Cardiac fibroblast (primary cell): ENCODE measurements around the gene DGKE.
A peak's percentile ranks its signal among the peaks of the same experiment; 100 is the strongest.

ENCODE experiments used
- DNase-seq, 2 donors: peaks; one replicate each; pipeline versions ENCODE4 v3.0.0 to v3.0.0-alpha.2; 2010; ENCODE audit warnings: low read depth in 2 of 2
- H3K4me3 ChIP-seq, 2 donors: replicated peaks in 1 of 2; 1 replicate in 1 of 2; 2 replicates in 1 of 2; pipeline ENCODE4 v1.5.1; 2011; ENCODE audit warnings: low read depth in 2 of 2, low read length in 2 of 2, mild to moderate bottlenecking in 2 of 2, moderate library complexity in 1 of 2
- TF ChIP-seq, protein P1 (sequence below): IDR thresholded peaks from one replicate; pipeline ENCODE4 v1.5.1; 2011; ENCODE audit warnings: low read depth, mild to moderate bottlenecking, low read length, inconsistent platforms

DGKE gene

DNA sequence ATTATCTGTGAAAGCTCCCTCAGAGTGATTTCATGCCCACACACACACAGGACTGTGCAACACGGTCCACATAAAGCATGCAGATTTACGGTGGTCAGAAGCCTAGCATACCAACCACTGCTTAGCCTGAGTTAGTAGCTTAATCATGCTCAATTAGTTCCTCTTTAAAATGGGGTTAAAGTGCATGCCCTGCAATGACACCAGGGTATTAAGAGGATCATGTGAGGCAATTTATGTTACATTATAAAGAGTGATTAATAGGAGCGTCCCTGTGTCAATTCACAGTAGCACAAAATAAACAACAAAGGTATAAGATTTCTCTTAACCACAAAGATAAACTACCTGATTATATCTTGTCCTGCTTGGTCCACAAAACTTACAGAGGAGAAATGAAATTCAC is 40.0 kb upstream of the DGKE start:
- TF ChIP-seq, protein P1, sequence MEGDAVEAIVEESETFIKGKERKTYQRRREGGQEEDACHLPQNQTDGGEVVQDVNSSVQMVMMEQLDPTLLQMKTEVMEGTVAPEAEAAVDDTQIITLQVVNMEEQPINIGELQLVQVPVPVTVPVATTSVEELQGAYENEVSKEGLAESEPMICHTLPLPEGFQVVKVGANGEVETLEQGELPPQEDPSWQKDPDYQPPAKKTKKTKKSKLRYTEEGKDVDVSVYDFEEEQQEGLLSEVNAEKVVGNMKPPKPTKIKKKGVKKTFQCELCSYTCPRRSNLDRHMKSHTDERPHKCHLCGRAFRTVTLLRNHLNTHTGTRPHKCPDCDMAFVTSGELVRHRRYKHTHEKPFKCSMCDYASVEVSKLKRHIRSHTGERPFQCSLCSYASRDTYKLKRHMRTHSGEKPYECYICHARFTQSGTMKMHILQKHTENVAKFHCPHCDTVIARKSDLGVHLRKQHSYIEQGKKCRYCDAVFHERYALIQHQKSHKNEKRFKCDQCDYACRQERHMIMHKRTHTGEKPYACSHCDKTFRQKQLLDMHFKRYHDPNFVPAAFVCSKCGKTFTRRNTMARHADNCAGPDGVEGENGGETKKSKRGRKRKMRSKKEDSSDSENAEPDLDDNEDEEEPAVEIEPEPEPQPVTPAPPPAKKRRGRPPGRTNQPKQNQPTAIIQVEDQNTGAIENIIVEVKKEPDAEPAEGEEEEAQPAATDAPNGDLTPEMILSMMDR, result no peak
- no peak for DNase-seq
- no peak overlapping the region for H3K4me3 ChIP-seq

DNA sequence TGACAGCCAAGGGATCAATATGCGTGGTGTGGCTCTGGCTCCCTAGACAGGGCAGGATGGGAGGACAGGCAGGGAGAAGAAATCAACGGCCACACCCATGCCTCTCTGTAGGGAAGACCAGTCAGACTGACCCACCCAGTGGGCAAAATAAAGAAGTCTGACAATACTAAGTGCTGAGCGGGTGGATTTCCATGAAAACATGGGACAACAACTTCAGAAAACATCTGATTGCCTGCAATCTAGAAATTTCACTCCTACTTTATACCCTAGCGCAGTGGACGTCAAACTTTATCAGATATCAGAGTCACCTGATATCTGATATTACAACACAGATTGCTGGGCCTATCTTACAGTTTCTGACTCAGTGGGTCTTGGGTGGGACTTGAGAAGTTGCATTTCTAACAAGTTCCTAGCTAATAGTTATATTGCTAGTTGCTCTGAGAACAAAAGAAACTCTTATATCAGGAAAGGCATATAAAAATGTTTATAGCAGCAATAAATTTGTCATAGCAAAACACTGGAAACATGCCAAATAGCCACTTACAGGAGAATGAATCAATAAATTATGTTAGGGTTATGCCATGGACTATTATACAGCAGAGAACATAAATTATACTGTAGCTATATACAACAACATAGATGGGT is 38.6 kb upstream of the DGKE start:
- no peak overlapping the region for H3K4me3 ChIP-seq
- TF ChIP-seq, protein P1, result no peak
- no peak for DNase-seq

DNA sequence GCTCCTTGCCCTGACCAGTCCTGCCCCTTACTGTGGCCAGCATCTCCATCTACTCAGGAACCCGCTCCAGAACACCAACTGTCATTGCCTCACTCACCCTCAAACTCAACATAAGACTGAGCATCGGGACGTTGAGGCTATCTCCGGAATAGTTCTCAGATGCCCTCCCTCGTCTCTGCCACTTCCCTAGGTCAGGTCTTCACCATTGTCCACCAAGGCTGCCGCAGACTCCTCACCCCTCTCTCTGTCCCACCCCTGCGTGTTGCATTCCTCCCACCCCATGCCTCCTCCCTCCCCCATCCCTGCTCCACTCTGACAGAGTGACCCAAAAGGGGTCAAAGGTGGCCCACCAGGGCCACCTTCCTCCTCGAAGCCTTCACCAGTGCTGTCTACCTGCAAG is 37.4 kb upstream of the DGKE start:
- H3K4me3 ChIP-seq, result no peak overlapping the region
- no peak for DNase-seq
- TF ChIP-seq, protein P1, result no peak

DNA sequence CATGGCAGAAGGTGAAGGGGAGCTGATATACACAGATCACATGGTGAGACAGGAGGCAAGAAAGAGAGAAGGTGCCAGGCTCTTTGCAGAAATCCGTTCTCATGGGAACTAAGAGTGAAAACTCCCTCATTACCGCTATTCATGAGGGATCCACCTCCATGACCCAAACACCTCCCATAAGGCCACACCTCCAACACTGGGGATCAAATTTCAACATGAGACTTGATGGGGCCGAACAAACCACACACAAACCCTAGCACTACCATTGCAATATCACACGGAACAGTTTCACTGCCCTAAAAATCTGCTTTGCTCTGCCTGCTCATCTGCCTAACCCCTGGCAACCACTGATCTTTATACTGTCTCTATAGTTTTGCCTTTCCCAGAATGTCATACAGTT is 35.0 kb upstream of the DGKE start:
- no peak overlapping the region for H3K4me3 ChIP-seq
- TF ChIP-seq, protein P1, result no peak
- peak in 1 of 2 donors; percentile 20 for DNase-seq

DNA sequence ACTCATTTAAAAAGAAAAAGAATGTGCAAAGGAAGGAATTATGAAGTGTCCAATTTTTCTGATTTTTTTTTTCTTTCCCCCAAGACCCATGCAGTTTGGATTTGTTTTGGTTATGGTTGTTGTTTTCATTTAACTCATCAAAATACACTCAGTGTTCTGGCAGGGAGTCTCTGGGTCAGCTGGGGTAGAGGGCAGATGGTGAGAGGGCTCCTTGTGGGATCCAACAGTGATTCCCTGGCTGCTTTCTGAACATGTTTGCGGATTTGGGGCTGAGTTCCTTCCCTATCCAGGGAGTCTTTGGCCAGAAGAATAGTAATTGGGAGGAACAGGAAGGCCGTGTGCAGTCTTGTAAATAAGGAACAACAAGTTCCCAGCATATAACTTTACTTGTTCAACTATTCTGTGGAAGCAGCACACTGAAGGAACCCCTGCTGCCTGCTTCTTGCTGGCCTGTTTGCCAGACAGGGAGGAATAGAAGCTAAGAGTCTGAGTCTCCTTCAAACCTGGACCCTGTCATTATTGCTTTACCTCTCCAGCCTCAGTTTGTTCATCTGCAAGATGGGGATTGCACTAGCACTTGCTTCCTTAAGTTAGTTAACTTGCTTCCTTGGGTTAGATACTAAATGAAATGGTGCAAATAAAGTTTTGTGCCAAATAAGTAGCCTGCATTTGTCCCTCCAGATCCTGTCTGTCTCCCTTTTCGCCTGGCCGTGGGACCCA is 32.3 kb upstream of the DGKE start:
- TF ChIP-seq, protein P1, result no peak
- DNase-seq, result no peak
- H3K4me3 ChIP-seq, result no peak overlapping the region

DNA sequence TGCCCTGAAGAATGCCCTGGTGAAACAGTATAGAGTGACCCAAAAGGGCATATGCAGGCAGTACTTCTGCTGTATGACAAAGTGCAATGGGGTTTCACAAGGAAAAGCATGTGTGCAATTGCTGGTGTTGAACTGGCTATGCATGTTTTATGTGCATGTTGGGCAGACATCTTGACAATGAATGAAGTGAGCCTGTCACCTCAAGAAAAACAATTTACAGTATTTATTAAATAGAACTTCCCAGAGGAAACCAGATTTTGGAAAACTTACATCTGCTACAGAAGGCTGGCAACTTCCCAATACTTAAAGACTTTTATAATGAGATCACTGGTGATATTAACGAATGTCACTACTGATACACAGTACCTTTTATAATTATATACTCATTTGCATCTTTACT is 30.9 kb upstream of the DGKE start:
- TF ChIP-seq, protein P1, result no peak
- no peak overlapping the region for H3K4me3 ChIP-seq
- DNase-seq, result no peak
